Fibroblast of pulmonary artery (primary cell): Measurements from ENCODE around the gene SIK3.

Source experiments
- DNase-seq: peaks from one replicate; pipeline ENCODE4 v3.0.0-alpha.2; 2010; ENCODE audit warnings: low read depth
- H3K4me3 ChIP-seq: replicated peaks from 2 replicates; pipeline ENCODE4 v1.5.1; 2011; ENCODE audit warnings: low read depth, mild to moderate bottlenecking, control low read depth, low read length, moderate library complexity
- CTCF ChIP-seq: IDR thresholded peaks from 2 replicates; pipeline ENCODE4 v1.5.1; 2011; ENCODE audit warnings: mild to moderate bottlenecking, control low read depth, low read length, inconsistent platforms; ENCODE audit errors: missing control alignments

The SIK3 gene

DNA sequence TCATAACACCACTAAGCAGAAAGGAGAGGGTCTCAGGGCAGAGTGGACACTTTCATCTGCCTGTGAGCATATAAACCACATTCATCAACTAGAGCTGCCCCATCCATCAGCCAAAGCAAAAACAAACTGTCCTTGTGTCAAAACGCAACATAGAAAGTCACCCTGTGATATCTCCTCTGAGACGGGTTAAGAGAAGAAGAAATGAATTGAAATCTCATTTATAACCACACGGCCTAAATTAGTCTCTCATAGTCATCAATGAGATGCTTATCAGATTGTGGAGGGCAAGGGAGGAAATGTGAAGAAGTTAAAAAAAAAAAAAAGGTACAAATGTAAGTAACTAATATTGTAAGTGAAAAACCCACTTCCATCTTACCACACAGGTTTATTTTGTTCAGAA, 75.7 kb downstream of the SIK3 start:
- no peak for DNase-seq
- no peak for TF ChIP-seq CTCF

DNA sequence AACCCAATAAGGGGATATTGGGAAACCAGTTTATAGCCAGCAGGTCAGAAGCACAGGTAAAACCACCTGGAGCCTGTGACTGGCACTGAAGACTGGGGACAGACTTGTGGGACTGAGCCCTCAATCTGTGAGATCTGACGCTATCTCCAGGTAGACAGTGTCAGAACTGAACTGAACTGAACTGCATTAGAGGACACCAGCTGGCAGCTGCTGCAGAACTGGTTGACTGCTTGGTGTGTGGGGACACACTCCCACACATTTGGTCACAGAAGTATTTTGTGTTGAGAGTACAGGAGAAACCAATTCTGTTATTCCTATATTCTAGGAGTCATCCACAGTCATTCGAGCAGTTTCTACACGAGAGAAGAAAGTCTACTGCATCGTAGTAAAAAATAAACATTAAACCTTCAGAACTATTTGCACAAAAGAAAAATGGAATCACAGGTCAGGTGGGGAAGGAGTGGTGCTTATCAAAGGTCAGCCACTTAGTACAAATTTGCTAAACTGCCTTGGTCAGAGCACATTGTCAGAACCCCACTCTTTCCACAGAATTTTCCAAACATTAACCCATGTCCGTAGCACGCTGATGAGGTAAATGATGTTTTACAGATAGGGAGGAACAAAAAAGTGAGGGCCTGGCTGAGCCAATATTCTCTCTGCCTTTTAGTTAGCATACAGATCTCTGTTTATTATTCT, 77.2 kb downstream of the SIK3 start:
- no peak for TF ChIP-seq CTCF
- no peak overlapping the region for H3K4me3 ChIP-seq
- no peak for DNase-seq

More for the DNA sequence above, 75.7 kb downstream of the SIK3 start:
- H3K4me3 ChIP-seq, result no peak overlapping the region

GRCh38 chr11:117020287-117020686, 77.9 kb downstream of the SIK3 start:
- no peak for TF ChIP-seq CTCF
- no peak overlapping the region for H3K4me3 ChIP-seq

DNA sequence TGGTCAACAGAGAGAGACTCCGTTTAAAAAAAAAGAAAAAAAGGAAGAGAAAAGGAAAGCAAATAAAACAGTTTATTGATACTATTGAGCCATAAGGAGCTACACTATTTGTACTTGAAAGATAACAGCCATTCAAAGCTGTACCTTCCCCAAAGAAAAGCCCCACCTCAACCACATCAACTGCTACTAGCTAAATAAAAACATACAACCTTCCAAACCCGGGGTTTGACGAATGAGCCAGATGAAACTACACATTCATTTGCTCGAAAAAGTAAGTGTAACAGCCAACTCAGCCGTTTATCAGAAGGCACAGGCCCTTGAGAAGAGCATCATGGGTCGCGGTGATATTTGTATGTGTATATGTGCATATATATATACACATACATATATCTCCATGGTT, 78.4 kb downstream of the SIK3 start:
- no peak for TF ChIP-seq CTCF
- DNase-seq, result no peak
- H3K4me3 ChIP-seq, result no peak overlapping the region

More at GRCh38 chr11:117020287-117020686, 77.9 kb downstream of the SIK3 start:
- DNase-seq, result no peak

- H3K4me3 ChIP-seq, result no peak overlapping the region
- TF ChIP-seq CTCF, result no peak
- DNase-seq, result no peak
Observed at GRCh38 chr11:117017456-117017855, 80.8 kb downstream of the SIK3 start.

DNA sequence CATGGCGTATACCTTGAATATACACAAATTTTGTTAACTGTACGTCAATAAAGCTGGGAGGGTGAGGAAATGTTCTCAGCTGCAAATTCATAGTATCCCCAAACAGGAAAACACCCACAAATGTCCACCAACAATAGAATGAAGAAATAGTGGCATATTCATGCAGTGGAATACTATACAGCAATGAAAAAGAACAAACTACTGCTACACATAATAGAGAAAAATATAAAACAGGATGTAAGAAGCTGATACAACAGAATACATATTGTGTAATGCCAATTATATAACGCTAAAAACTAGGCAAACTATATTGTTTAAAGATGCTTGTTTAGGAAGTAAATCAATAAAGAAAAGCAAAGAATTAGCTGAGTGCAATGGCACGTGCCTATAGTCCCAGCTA, 81.5 kb downstream of the SIK3 start:
- DNase-seq, result no peak
- H3K4me3 ChIP-seq, result no peak overlapping the region

More for the DNA sequence above, 81.5 kb downstream of the SIK3 start:
- TF ChIP-seq CTCF, result no peak
